Trophoblast cell (in vitro differentiated cells and primary cell): ENCODE measurements around the gene PGM2. TPM values are rescaled to one million over a fixed set of nuclear protein-coding genes. Genes with fewer than 3 reads are reported as not detected.
A peak's percentile ranks its signal among the peaks of the same experiment; 100 is the strongest.

Experiments
- DNase-seq, 2 donors: peaks; one replicate each; pipeline ENCODE4 v3.0.0-alpha.2; 2016
- H2AFZ ChIP-seq: 2 replicates; pipeline ENCODE4 v1.6.1; 2013; ENCODE audit warnings: low read length, moderate library complexity, mild to moderate bottlenecking; ENCODE audit not compliant: insufficient read depth, poor library complexity
- H2AK5ac ChIP-seq: 2 replicates; pipeline ENCODE4 v1.6.1; 2013; ENCODE audit warnings: mild to moderate bottlenecking, low read length
- H2BK120ac ChIP-seq: 2 replicates; pipeline ENCODE4 v1.6.1; 2013; ENCODE audit warnings: low read length, mild to moderate bottlenecking, moderate library complexity; ENCODE audit not compliant: insufficient read depth, poor library complexity
- H2BK12ac ChIP-seq: 2 replicates; pipeline ENCODE4 v1.6.1; 2013; ENCODE audit warnings: mild to moderate bottlenecking, low read length, moderate library complexity
- H2BK5ac ChIP-seq: 2 replicates; pipeline ENCODE4 v1.6.1; 2013; ENCODE audit warnings: low read length, low read depth, moderate library complexity, mild to moderate bottlenecking; ENCODE audit not compliant: poor library complexity
- H3K14ac ChIP-seq: 2 replicates; pipeline ENCODE4 v1.6.1; 2013; ENCODE audit warnings: mild to moderate bottlenecking, low read length
- H3K18ac ChIP-seq: 2 replicates; pipeline ENCODE4 v1.6.1; 2013; ENCODE audit warnings: mild to moderate bottlenecking, low read length
- H3K23ac ChIP-seq: 2 replicates; pipeline ENCODE4 v1.6.1; 2013; ENCODE audit warnings: low read length
- H3K27ac ChIP-seq: 2 replicates; pipeline ENCODE4 v1.5.1; 2013; ENCODE audit warnings: low read depth, mild to moderate bottlenecking, inconsistent platforms, low read length, moderate library complexity
- H3K27me3 ChIP-seq: 2 replicates; pipeline ENCODE4 v1.6.1; 2013; ENCODE audit warnings: inconsistent platforms, mild to moderate bottlenecking, low read length, moderate library complexity; ENCODE audit not compliant: insufficient read depth
- H3K36me3 ChIP-seq, 2 experiments: 1 replicate in 1 of 2; 2 replicates in 1 of 2; pipeline ENCODE4 v1.6.1; 2013; ENCODE audit warnings: low read length in 2 of 2, mild to moderate bottlenecking in 2 of 2, moderate library complexity in 1 of 2; ENCODE audit not compliant: insufficient read depth in 2 of 2, control insufficient read depth in 1 of 2
- H3K4ac ChIP-seq: 2 replicates; pipeline ENCODE4 v1.6.1; 2013; ENCODE audit warnings: low read depth, mild to moderate bottlenecking, low read length, moderate library complexity
- H3K4me1 ChIP-seq, 2 experiments: 1 replicate in 1 of 2; 2 replicates in 1 of 2; pipeline ENCODE4 v1.6.1; 2013; ENCODE audit warnings: low read length in 2 of 2, mild to moderate bottlenecking in 2 of 2, moderate library complexity in 1 of 2; ENCODE audit not compliant: insufficient read depth in 2 of 2, control insufficient read depth in 1 of 2
- H3K4me2 ChIP-seq: 2 replicates; pipeline ENCODE4 v1.6.1; 2013; ENCODE audit warnings: inconsistent platforms, mild to moderate bottlenecking, low read length, moderate library complexity
- H3K4me3 ChIP-seq: 2 replicates; pipeline ENCODE4 v1.5.1; 2013; ENCODE audit warnings: mild to moderate bottlenecking, low read depth, low read length, inconsistent platforms
- H3K79me1 ChIP-seq: one replicate; pipeline ENCODE4 v1.6.1; 2013; ENCODE audit warnings: low read length
- H3K79me2 ChIP-seq: 2 replicates; pipeline ENCODE4 v1.6.1; 2013; ENCODE audit warnings: low read length, mild to moderate bottlenecking; ENCODE audit not compliant: control insufficient read depth, insufficient read depth, poor library complexity
- H3K9ac ChIP-seq: 2 replicates; pipeline ENCODE4 v1.6.1; 2013; ENCODE audit warnings: mild to moderate bottlenecking, low read length
- H3K9me3 ChIP-seq: 2 replicates; pipeline ENCODE4 v1.6.1; 2013; ENCODE audit warnings: low read depth, mild to moderate bottlenecking, control low read depth, inconsistent platforms, low read length; ENCODE audit not compliant: insufficient read depth
- H4K12ac ChIP-seq: 2 replicates; pipeline ENCODE4 v1.6.1; 2013; ENCODE audit warnings: low read depth, mild to moderate bottlenecking, low read length, moderate library complexity
- H4K8ac ChIP-seq: 2 replicates; pipeline ENCODE4 v1.6.1; 2013; ENCODE audit warnings: low read depth, mild to moderate bottlenecking, low read length, moderate library complexity
- H4K91ac ChIP-seq: one replicate; pipeline ENCODE4 v1.6.1; 2013; ENCODE audit warnings: low read depth, mild to moderate bottlenecking, low read length, moderate library complexity
- WGBS: extraction: QIAGEN DNeasy Blood & Tissue Kit; methylation state at CpG from one replicate; pipeline ENCODE4 v1.1.7; 2013; ENCODE audit warnings: missing lambda C conversion rate; ENCODE audit not compliant: insufficient read length, insufficient coverage; ENCODE audit errors: extremely low coverage; 5-methylcytosine and 5-hydroxymethylcytosine counted together
- polyA plus RNA-seq: library from polyadenylated mRNA; stranded (reverse); fragments of 200-250 nt; gene quantifications from 2 replicates; pipeline ENCODE4 v1.2.3, GENCODE V29; 2013

Gene PGM2
- 35.6 and 35.8 TPM in 2 replicates for polyA plus RNA-seq

GRCh38 chr4:37826295-37827029 is at the start of gene PGM2:
TSS of gene PGM2 (plus strand) at chr4:37826686. CDS start at chr4:37826733, 47 bp downstream.
- Histone ChIP-seq H2AK5ac (no peak within 1 kb of the TSS), H2BK12ac (peak within 1 kb of the TSS; percentile 17), H3K79me2 (peaks cover 5% of the 10 kb centered on the region), H3K79me1 (peaks cover 8% of the 10 kb centered on the region), H2BK5ac (peak within 1 kb of the TSS; percentile 35), H4K12ac (no peak within 1 kb of the TSS), H4K8ac (peak within 1 kb of the TSS; percentile 41), H2AFZ (peak within 1 kb of the TSS; percentile 82), H3K4me1 (peaks cover 2 to 5% of the 10 kb centered on the region in 2 experiments), H4K91ac (peak within 1 kb of the TSS; percentile 49), H3K4me3 (peak within 1 kb of the TSS; percentile 89), H3K4ac (no peak within 1 kb of the TSS), H3K27ac (no peak within 1 kb of the TSS), H3K36me3 (peaks cover 3 to 5% of the 10 kb centered on the region in 2 experiments), H2BK120ac (peak within 1 kb of the TSS; percentile 14), H3K9me3 (peaks cover 2% of the 10 kb centered on the region), H3K18ac (peak within 1 kb of the TSS; percentile 93), H3K14ac (peak within 1 kb of the TSS; percentile 48), H3K4me2 (peak within 1 kb of the TSS; percentile 96), H3K9ac (peak within 1 kb of the TSS; percentile 77), H3K23ac (no peak within 1 kb of the TSS), H3K27me3 (no peaks in the 10 kb centered on the region)
- peak; percentile 80 to 81 for DNase-seq
- no CpG with 5 or more reads among the region's 57 CpGs for WGBS

- Histone ChIP-seq H3K23ac (no peak overlapping the region), H2BK5ac (no peak overlapping the region), H2BK120ac (no peak overlapping the region), H3K79me2 (no peaks in the 10 kb centered on the region), H3K36me3 (no peaks in the 10 kb centered on the region), H4K8ac (no peak overlapping the region), H4K91ac (no peak overlapping the region), H4K12ac (no peak overlapping the region), H3K27ac (no peak overlapping the region), H2AK5ac (no peak overlapping the region), H3K9ac (no peak overlapping the region), H3K4me2 (no peak overlapping the region), H3K4me3 (no peak overlapping the region), H3K14ac (no peak overlapping the region), H2BK12ac (no peak overlapping the region), H3K9me3 (no peaks in the 10 kb centered on the region), H2AFZ (no peak overlapping the region), H3K79me1 (no peaks in the 10 kb centered on the region), H3K18ac (no peak overlapping the region), H3K4me1 (no peaks in the 10 kb centered on the region), H3K27me3 (no peaks in the 10 kb centered on the region), H3K4ac (no peak overlapping the region)
- no peak for DNase-seq
Observed at GRCh38 chr4:37779896-37780295, 46.6 kb upstream of the PGM2 start.

- Histone ChIP-seq H3K4me1 (no peaks in the 10 kb centered on the region), H3K18ac (no peak overlapping the region), H3K23ac (no peak overlapping the region), H3K14ac (no peak overlapping the region), H3K27me3 (no peaks in the 10 kb centered on the region), H3K4ac (no peak overlapping the region), H3K4me2 (no peak overlapping the region), H3K9ac (no peak overlapping the region), H3K4me3 (no peak overlapping the region), H3K79me2 (no peaks in the 10 kb centered on the region), H4K91ac (no peak overlapping the region), H2AFZ (no peak overlapping the region), H3K36me3 (no peaks in the 10 kb centered on the region), H2BK120ac (no peak overlapping the region), H4K12ac (no peak overlapping the region), H2BK5ac (no peak overlapping the region), H3K27ac (no peak overlapping the region), H2BK12ac (no peak overlapping the region), H3K9me3 (no peaks in the 10 kb centered on the region), H2AK5ac (no peak overlapping the region), H4K8ac (no peak overlapping the region), H3K79me1 (no peaks in the 10 kb centered on the region)
- no peak for DNase-seq
- WGBS, result no CpG with 5 or more reads among the region's 4 CpGs
Observed at GRCh38 chr4:37780444-37781130, 45.9 kb upstream of the PGM2 start.

GRCh38 chr4:37781131-37781455 is 45.4 kb upstream of the PGM2 start:
- Histone ChIP-seq H3K4me3 (no peak overlapping the region), H3K4me1 (no peaks in the 10 kb centered on the region), H2AFZ (no peak overlapping the region), H3K27me3 (no peaks in the 10 kb centered on the region), H3K36me3 (no peaks in the 10 kb centered on the region), H3K9me3 (no peaks in the 10 kb centered on the region), H3K14ac (no peak overlapping the region), H3K27ac (no peak overlapping the region), H3K4me2 (no peak overlapping the region), H2BK120ac (no peak overlapping the region), H2AK5ac (no peak overlapping the region), H3K79me2 (no peaks in the 10 kb centered on the region), H4K12ac (no peak overlapping the region), H3K79me1 (no peaks in the 10 kb centered on the region), H3K4ac (no peak overlapping the region), H2BK12ac (no peak overlapping the region), H3K23ac (no peak overlapping the region), H4K91ac (no peak overlapping the region), H3K18ac (no peak overlapping the region), H3K9ac (no peak overlapping the region), H2BK5ac (no peak overlapping the region), H4K8ac (no peak overlapping the region)
- no CpG with 5 or more reads among the region's 2 CpGs for WGBS
- peak in 1 of 2 donors; percentile 59 for DNase-seq
